Trophoblast cell (in vitro differentiated cells and primary cell): ENCODE measurements around the gene TMEM54.

ENCODE experiments used
- DNase-seq, 2 donors: peaks; one replicate each; pipeline ENCODE4 v3.0.0-alpha.2; 2016
- H2AFZ ChIP-seq: 2 replicates; pipeline ENCODE4 v1.6.1; 2013; ENCODE audit warnings: low read length, moderate library complexity, mild to moderate bottlenecking; ENCODE audit not compliant: insufficient read depth, poor library complexity
- H2AK5ac ChIP-seq: 2 replicates; pipeline ENCODE4 v1.6.1; 2013; ENCODE audit warnings: mild to moderate bottlenecking, low read length
- H2BK120ac ChIP-seq: 2 replicates; pipeline ENCODE4 v1.6.1; 2013; ENCODE audit warnings: low read length, mild to moderate bottlenecking, moderate library complexity; ENCODE audit not compliant: insufficient read depth, poor library complexity
- H2BK12ac ChIP-seq: 2 replicates; pipeline ENCODE4 v1.6.1; 2013; ENCODE audit warnings: mild to moderate bottlenecking, low read length, moderate library complexity
- H2BK5ac ChIP-seq: 2 replicates; pipeline ENCODE4 v1.6.1; 2013; ENCODE audit warnings: low read length, low read depth, moderate library complexity, mild to moderate bottlenecking; ENCODE audit not compliant: poor library complexity
- H3K14ac ChIP-seq: 2 replicates; pipeline ENCODE4 v1.6.1; 2013; ENCODE audit warnings: mild to moderate bottlenecking, low read length
- H3K18ac ChIP-seq: 2 replicates; pipeline ENCODE4 v1.6.1; 2013; ENCODE audit warnings: mild to moderate bottlenecking, low read length
- H3K23ac ChIP-seq: 2 replicates; pipeline ENCODE4 v1.6.1; 2013; ENCODE audit warnings: low read length
- H3K27ac ChIP-seq: 2 replicates; pipeline ENCODE4 v1.5.1; 2013; ENCODE audit warnings: low read depth, mild to moderate bottlenecking, inconsistent platforms, low read length, moderate library complexity
- H3K27me3 ChIP-seq: 2 replicates; pipeline ENCODE4 v1.6.1; 2013; ENCODE audit warnings: inconsistent platforms, mild to moderate bottlenecking, low read length, moderate library complexity; ENCODE audit not compliant: insufficient read depth
- H3K36me3 ChIP-seq, 2 experiments: 1 replicate in 1 of 2; 2 replicates in 1 of 2; pipeline ENCODE4 v1.6.1; 2013; ENCODE audit warnings: low read length in 2 of 2, mild to moderate bottlenecking in 2 of 2, moderate library complexity in 1 of 2; ENCODE audit not compliant: insufficient read depth in 2 of 2, control insufficient read depth in 1 of 2
- H3K4ac ChIP-seq: 2 replicates; pipeline ENCODE4 v1.6.1; 2013; ENCODE audit warnings: low read depth, mild to moderate bottlenecking, low read length, moderate library complexity
- H3K4me1 ChIP-seq, 2 experiments: 1 replicate in 1 of 2; 2 replicates in 1 of 2; pipeline ENCODE4 v1.6.1; 2013; ENCODE audit warnings: low read length in 2 of 2, mild to moderate bottlenecking in 2 of 2, moderate library complexity in 1 of 2; ENCODE audit not compliant: insufficient read depth in 2 of 2, control insufficient read depth in 1 of 2
- H3K4me2 ChIP-seq: 2 replicates; pipeline ENCODE4 v1.6.1; 2013; ENCODE audit warnings: inconsistent platforms, mild to moderate bottlenecking, low read length, moderate library complexity
- H3K4me3 ChIP-seq: 2 replicates; pipeline ENCODE4 v1.5.1; 2013; ENCODE audit warnings: mild to moderate bottlenecking, low read depth, low read length, inconsistent platforms
- H3K79me1 ChIP-seq: one replicate; pipeline ENCODE4 v1.6.1; 2013; ENCODE audit warnings: low read length
- H3K79me2 ChIP-seq: 2 replicates; pipeline ENCODE4 v1.6.1; 2013; ENCODE audit warnings: low read length, mild to moderate bottlenecking; ENCODE audit not compliant: control insufficient read depth, insufficient read depth, poor library complexity
- H3K9ac ChIP-seq: 2 replicates; pipeline ENCODE4 v1.6.1; 2013; ENCODE audit warnings: mild to moderate bottlenecking, low read length
- H3K9me3 ChIP-seq: 2 replicates; pipeline ENCODE4 v1.6.1; 2013; ENCODE audit warnings: low read depth, mild to moderate bottlenecking, control low read depth, inconsistent platforms, low read length; ENCODE audit not compliant: insufficient read depth
- H4K12ac ChIP-seq: 2 replicates; pipeline ENCODE4 v1.6.1; 2013; ENCODE audit warnings: low read depth, mild to moderate bottlenecking, low read length, moderate library complexity
- H4K8ac ChIP-seq: 2 replicates; pipeline ENCODE4 v1.6.1; 2013; ENCODE audit warnings: low read depth, mild to moderate bottlenecking, low read length, moderate library complexity
- H4K91ac ChIP-seq: one replicate; pipeline ENCODE4 v1.6.1; 2013; ENCODE audit warnings: low read depth, mild to moderate bottlenecking, low read length, moderate library complexity
- WGBS: extraction: QIAGEN DNeasy Blood & Tissue Kit; methylation state at CpG from one replicate; pipeline ENCODE4 v1.1.7; 2013; ENCODE audit warnings: missing lambda C conversion rate; ENCODE audit not compliant: insufficient read length, insufficient coverage; ENCODE audit errors: extremely low coverage; 5-methylcytosine and 5-hydroxymethylcytosine counted together

Gene TMEM54

GRCh38 chr1:32858136-32858535 is 43.1 kb downstream of the TMEM54 start:
- no peak overlapping the region for H3K4me2 ChIP-seq
- H2AK5ac ChIP-seq, result no peak overlapping the region
- no peak overlapping the region for H2BK5ac ChIP-seq
- DNase-seq, result no peak
- peaks cover under 1% of the 10 kb centered on the region for H3K9me3 ChIP-seq
- H4K12ac ChIP-seq, result no peak overlapping the region
- H2BK120ac ChIP-seq, result no peak overlapping the region
- no peaks in the 10 kb centered on the region for H3K79me2 ChIP-seq
- no peak overlapping the region for H3K4ac ChIP-seq
- H4K8ac ChIP-seq, result no peak overlapping the region
- H3K23ac ChIP-seq, result no peak overlapping the region
- no peak overlapping the region for H3K27ac ChIP-seq
- H2BK12ac ChIP-seq, result no peak overlapping the region
- H3K36me3 ChIP-seq, result peaks cover 3 to 21% of the 10 kb centered on the region in 2 experiments
- H4K91ac ChIP-seq, result no peak overlapping the region
- H3K18ac ChIP-seq, result no peak overlapping the region
- H2AFZ ChIP-seq, result no peak overlapping the region
- H3K4me1 ChIP-seq, result no peaks in the 10 kb centered on the region
- H3K79me1 ChIP-seq, result no peaks in the 10 kb centered on the region
- no peak overlapping the region for H3K4me3 ChIP-seq
- no peak overlapping the region for H3K14ac ChIP-seq
- no CpG with 5 or more reads among the region's 2 CpGs for WGBS
- H3K27me3 ChIP-seq, result no peaks in the 10 kb centered on the region
- no peak overlapping the region for H3K9ac ChIP-seq

DNA sequence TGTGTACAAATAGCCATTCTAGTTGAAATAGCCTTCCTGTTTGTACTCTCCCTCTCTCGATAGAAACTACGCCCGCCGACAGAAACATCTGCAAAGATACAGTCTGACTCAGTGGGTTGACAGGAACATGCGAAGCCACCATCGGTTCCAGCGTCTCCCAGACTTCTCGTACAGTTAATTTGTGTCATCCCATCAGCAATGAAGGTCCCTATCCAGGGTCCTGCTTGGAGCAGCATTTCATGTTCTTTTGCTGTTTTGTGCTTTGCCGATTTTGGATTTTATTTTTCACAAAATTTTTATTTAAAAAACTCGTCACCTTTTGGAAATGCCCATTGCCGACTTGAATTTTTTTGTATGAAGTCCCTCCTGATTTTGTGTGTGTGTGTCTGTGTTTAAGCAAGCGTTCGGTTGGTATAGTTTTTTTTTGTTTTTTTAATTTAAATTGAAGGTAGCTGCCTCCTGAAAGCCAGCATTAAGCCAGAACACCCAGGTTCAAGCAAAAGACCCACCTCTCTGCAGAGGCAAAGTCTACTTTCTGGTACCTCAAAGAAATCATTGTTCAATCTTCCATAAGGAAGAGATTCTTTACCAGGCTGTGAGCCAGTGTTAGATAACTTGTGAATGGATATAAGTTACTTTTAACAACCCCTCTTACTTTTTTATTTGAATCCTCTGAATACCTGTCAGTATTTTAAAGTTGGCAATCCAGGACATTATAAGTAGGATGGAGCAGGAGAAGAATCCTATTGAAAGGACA is 45.1 kb downstream of the TMEM54 start:
- H4K91ac ChIP-seq, result no peak overlapping the region
- H2BK5ac ChIP-seq, result no peak overlapping the region
- no peak overlapping the region for H2AK5ac ChIP-seq
- H3K27ac ChIP-seq, result no peak overlapping the region
- H3K79me1 ChIP-seq, result no peaks in the 10 kb centered on the region
- H4K12ac ChIP-seq, result no peak overlapping the region
- H2AFZ ChIP-seq, result no peak overlapping the region
- no peak overlapping the region for H3K9ac ChIP-seq
- WGBS, result no CpG with 5 or more reads among the region's 13 CpGs
- DNase-seq, result no peak
- H3K79me2 ChIP-seq, result no peaks in the 10 kb centered on the region
- no peaks in the 10 kb centered on the region for H3K27me3 ChIP-seq
- H4K8ac ChIP-seq, result no peak overlapping the region
- no peak overlapping the region for H3K4me2 ChIP-seq
- no peaks in the 10 kb centered on the region for H3K4me1 ChIP-seq
- H3K4me3 ChIP-seq, result no peak overlapping the region
- H3K18ac ChIP-seq, result no peak overlapping the region
- peaks cover 7 to 20% of the 10 kb centered on the region in 2 experiments for H3K36me3 ChIP-seq
- H3K9me3 ChIP-seq, result no peaks in the 10 kb centered on the region
- no peak overlapping the region for H2BK12ac ChIP-seq
- H3K4ac ChIP-seq, result no peak overlapping the region
- no peak overlapping the region for H2BK120ac ChIP-seq
- H3K14ac ChIP-seq, result no peak overlapping the region
- no peak overlapping the region for H3K23ac ChIP-seq

DNA sequence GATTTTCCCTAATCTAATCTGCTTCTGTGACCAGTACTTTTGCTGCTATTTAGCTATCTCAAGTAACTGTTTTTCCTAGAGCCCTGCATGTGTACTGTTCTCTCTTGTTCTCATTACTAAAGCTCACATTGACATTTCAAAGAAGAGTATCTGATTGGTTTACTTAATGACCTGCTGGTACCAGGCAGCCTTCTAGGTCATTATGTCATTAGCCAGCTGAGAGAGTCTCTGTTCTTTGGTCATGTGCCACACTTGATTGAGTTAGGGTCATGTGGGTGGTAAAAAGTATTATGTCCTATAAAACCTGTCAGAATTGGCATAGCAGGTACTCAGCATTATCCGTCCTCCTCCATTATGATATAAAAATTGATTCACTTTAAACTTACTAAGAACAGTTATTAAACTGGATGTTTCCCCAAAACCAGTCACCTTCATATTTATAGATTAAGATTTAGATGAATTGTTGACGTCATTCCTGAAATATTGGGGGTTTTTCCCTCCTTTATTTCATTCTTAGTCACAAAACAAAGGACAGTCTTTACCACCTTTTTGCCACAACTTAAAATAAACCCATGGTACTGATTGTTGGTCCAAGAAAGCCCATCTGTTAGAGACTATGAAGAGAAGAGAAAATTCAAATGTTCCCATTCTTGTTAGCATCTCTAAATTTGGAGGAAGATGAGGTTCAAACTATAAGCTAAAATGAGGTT is 52.7 kb downstream of the TMEM54 start:
- H3K18ac ChIP-seq, result no peak overlapping the region
- no peak overlapping the region for H3K23ac ChIP-seq
- H4K91ac ChIP-seq, result no peak overlapping the region
- H3K14ac ChIP-seq, result no peak overlapping the region
- no peak overlapping the region for H4K8ac ChIP-seq
- DNase-seq, result no peak
- WGBS, result no CpG with 5 or more reads among the region's 2 CpGs
- peaks cover 11 to 15% of the 10 kb centered on the region in 2 experiments for H3K36me3 ChIP-seq
- H2BK120ac ChIP-seq, result no peak overlapping the region
- H4K12ac ChIP-seq, result no peak overlapping the region
- H3K9ac ChIP-seq, result no peak overlapping the region
- no peak overlapping the region for H3K27ac ChIP-seq
- no peak overlapping the region for H3K4me2 ChIP-seq
- H3K79me1 ChIP-seq, result no peaks in the 10 kb centered on the region
- no peaks in the 10 kb centered on the region for H3K4me1 ChIP-seq
- H3K4ac ChIP-seq, result no peak overlapping the region
- no peak overlapping the region for H2AK5ac ChIP-seq
- H3K79me2 ChIP-seq, result no peaks in the 10 kb centered on the region
- no peaks in the 10 kb centered on the region for H3K27me3 ChIP-seq
- H2AFZ ChIP-seq, result no peak overlapping the region
- no peaks in the 10 kb centered on the region for H3K9me3 ChIP-seq
- H2BK12ac ChIP-seq, result no peak overlapping the region
- no peak overlapping the region for H2BK5ac ChIP-seq
- no peak overlapping the region for H3K4me3 ChIP-seq
